HepG2 (cell line): ENCODE measurements around the gene NEK9. TPM values are rescaled to one million over a fixed set of nuclear protein-coding genes. Genes with fewer than 3 reads are reported as not detected.
A peak's percentile ranks its signal among the peaks of the same experiment; 100 is the strongest.

Experiments
- ETV6 ChIP-seq: sonication (generic); formaldehyde crosslinking; conservative IDR thresholded peaks from 2 replicates; pipeline ENCODE4 v1.4.0; 2020; ENCODE audit warnings: missing genetic modification reagents
- NFKBIZ ChIP-seq: IDR thresholded peaks from 2 replicates; pipeline ENCODE4 v1.6.1; 2018; ENCODE audit warnings: missing genetic modification reagents, missing compliant biosample characterization
- POGZ ChIP-seq: sonication (generic); formaldehyde crosslinking; IDR thresholded peaks from 2 replicates; pipeline ENCODE4 v1.4.0; 2020; ENCODE audit warnings: mild to moderate bottlenecking, missing genetic modification reagents
- RARA ChIP-seq: IDR thresholded peaks from 2 replicates; pipeline ENCODE4 v1.6.1; 2016; ENCODE audit warnings: missing genetic modification reagents, missing compliant biosample characterization
- RNF2 ChIP-seq: fragments of 450-650 bp; conservative IDR thresholded peaks from 2 replicates; pipeline ENCODE4 v1.6.1; 2016; ENCODE audit warnings: low read depth
- SIX1 ChIP-seq: sonication (generic); formaldehyde crosslinking; IDR thresholded peaks from 2 replicates; pipeline ENCODE4 v1.4.0; 2020; ENCODE audit warnings: missing genetic modification reagents, borderline replicate concordance
- SP4 ChIP-seq: sonication (generic); formaldehyde crosslinking; IDR thresholded peaks from 2 replicates; pipeline ENCODE4 v1.8.1; 2023; ENCODE audit warnings: mild to moderate bottlenecking, missing genetic modification reagents
- ZNF567 ChIP-seq: sonication (generic); formaldehyde crosslinking; IDR thresholded peaks from 2 replicates; pipeline ENCODE4 v1.8.1; 2023; ENCODE audit warnings: mild to moderate bottlenecking, missing genetic modification reagents, borderline replicate concordance
- ZNF569 ChIP-seq: sonication (generic); formaldehyde crosslinking; IDR thresholded peaks from 2 replicates; pipeline ENCODE4 v1.5.0; 2020; ENCODE audit warnings: mild to moderate bottlenecking, missing genetic modification reagents, moderate library complexity, borderline replicate concordance
- ZNF891 ChIP-seq: sonication (generic); formaldehyde crosslinking; IDR thresholded peaks from 2 replicates; pipeline ENCODE4 v1.5.0; 2020; ENCODE audit warnings: mild to moderate bottlenecking, missing genetic modification reagents
- ZSCAN21 ChIP-seq: sonication (generic); formaldehyde crosslinking; IDR thresholded peaks from 2 replicates; pipeline ENCODE4 v1.8.0; 2022; ENCODE audit warnings: mild to moderate bottlenecking, missing genetic modification reagents, moderate library complexity, borderline replicate concordance
- polyA plus RNA-seq, 8 experiments: library from polyadenylated mRNA; depleted of rRNA in 3 of 8; stranded (reverse) in 7 of 8; unstranded in 1 of 8; fragments of >200 nt; fragmentation: Illumina TruSeq in 4 of 8; extraction: Trizol in 4 of 8; gene quantifications; 2 replicates each; pipeline versions ENCODE4 v1.2.1 to v1.2.3, GENCODE V29; 2011 to 2016; ENCODE audit warnings: low read depth in 4 of 8, missing spikeins in 1 of 8, mixed read lengths in 1 of 8; ENCODE audit not compliant: insufficient read depth in 1 of 8
- total RNA-seq, 5 experiments: library from RNA; depleted of rRNA; stranded (reverse); fragments of >200 nt; fragmentation: Illumina TruSeq; extraction: Trizol; gene quantifications; 2 replicates each; pipeline ENCODE4 v1.2.3, GENCODE V29; 2016; ENCODE audit warnings: low read depth in 1 of 5
- TF ChIP-seq, protein P1 (sequence below): sonication (generic); formaldehyde crosslinking; IDR thresholded peaks from 2 replicates; pipeline ENCODE4 v1.5.0; 2020; ENCODE audit warnings: mild to moderate bottlenecking, missing genetic modification reagents, borderline replicate concordance
- TF ChIP-seq, protein P2 (sequence below): sonication (generic); formaldehyde crosslinking; IDR thresholded peaks from 2 replicates; pipeline ENCODE4 v1.4.0; 2020; ENCODE audit warnings: missing genetic modification reagents
- TF ChIP-seq, protein P3 (sequence below): sonication (generic); formaldehyde crosslinking; IDR thresholded peaks from 2 replicates; pipeline ENCODE4 v1.9.0; 2022; ENCODE audit warnings: missing genetic modification reagents, mild to moderate bottlenecking, borderline replicate concordance

Gene NEK9
- total and polyA plus RNA-seq, 2 of the 13 experiments (the other 11 are each of a cell fraction or from before 2014, with no cell fraction given): 16.5 to 27.3 TPM

DNA sequence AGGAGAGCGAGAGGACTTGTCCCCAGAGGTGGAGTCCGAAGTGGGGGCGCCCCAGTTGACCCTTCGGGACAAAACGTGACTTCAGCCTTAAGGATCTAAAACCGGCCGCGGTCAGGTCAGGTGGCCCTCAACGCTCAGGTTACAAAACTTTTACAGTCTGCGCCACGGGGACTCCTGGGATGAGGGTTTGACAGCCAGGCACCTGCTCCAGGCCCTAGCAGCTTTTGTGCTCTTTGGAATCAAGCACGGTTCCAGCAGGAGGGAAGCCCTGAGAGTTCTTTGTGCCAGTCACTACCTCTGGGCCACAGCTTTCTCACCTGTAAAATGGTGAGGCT, 57.1 kb downstream of the NEK9 start (continued):
- TF ChIP-seq, protein P1, sequence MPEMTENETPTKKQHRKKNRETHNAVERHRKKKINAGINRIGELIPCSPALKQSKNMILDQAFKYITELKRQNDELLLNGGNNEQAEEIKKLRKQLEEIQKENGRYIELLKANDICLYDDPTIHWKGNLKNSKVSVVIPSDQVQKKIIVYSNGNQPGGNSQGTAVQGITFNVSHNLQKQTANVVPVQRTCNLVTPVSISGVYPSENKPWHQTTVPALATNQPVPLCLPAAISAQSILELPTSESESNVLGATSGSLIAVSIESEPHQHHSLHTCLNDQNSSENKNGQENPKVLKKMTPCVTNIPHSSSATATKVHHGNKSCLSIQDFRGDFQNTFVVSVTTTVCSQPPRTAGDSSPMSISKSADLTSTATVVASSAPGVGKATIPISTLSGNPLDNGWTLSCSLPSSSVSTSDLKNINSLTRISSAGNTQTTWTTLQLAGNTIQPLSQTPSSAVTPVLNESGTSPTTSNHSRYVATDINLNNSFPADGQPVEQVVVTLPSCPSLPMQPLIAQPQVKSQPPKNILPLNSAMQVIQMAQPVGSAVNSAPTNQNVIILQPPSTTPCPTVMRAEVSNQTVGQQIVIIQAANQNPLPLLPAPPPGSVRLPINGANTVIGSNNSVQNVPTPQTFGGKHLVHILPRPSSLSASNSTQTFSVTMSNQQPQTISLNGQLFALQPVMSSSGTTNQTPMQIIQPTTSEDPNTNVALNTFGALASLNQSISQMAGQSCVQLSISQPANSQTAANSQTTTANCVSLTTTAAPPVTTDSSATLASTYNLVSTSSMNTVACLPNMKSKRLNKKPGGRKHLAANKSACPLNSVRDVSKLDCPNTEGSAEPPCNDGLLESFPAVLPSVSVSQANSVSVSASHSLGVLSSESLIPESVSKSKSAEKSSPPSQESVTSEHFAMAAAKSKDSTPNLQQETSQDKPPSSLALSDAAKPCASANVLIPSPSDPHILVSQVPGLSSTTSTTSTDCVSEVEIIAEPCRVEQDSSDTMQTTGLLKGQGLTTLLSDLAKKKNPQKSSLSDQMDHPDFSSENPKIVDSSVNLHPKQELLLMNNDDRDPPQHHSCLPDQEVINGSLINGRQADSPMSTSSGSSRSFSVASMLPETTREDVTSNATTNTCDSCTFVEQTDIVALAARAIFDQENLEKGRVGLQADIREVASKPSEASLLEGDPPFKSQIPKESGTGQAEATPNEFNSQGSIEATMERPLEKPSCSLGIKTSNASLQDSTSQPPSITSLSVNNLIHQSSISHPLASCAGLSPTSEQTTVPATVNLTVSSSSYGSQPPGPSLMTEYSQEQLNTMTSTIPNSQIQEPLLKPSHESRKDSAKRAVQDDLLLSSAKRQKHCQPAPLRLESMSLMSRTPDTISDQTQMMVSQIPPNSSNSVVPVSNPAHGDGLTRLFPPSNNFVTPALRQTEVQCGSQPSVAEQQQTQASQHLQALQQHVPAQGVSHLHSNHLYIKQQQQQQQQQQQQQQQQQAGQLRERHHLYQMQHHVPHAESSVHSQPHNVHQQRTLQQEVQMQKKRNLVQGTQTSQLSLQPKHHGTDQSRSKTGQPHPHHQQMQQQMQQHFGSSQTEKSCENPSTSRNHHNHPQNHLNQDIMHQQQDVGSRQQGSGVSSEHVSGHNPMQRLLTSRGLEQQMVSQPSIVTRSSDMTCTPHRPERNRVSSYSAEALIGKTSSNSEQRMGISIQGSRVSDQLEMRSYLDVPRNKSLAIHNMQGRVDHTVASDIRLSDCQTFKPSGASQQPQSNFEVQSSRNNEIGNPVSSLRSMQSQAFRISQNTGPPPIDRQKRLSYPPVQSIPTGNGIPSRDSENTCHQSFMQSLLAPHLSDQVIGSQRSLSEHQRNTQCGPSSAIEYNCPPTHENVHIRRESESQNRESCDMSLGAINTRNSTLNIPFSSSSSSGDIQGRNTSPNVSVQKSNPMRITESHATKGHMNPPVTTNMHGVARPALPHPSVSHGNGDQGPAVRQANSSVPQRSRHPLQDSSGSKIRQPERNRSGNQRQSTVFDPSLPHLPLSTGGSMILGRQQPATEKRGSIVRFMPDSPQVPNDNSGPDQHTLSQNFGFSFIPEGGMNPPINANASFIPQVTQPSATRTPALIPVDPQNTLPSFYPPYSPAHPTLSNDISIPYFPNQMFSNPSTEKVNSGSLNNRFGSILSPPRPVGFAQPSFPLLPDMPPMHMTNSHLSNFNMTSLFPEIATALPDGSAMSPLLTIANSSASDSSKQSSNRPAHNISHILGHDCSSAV: 0 out of 2 replicates have a peak, but pooled peaks have one; percentile 21
- TF ChIP-seq RARA: no peak
- 0 out of 2 replicates have a peak, but pooled peaks have one; percentile 5 for TF ChIP-seq ETV6 (CRISPR knock-in tag)
- TF ChIP-seq, protein P2, sequence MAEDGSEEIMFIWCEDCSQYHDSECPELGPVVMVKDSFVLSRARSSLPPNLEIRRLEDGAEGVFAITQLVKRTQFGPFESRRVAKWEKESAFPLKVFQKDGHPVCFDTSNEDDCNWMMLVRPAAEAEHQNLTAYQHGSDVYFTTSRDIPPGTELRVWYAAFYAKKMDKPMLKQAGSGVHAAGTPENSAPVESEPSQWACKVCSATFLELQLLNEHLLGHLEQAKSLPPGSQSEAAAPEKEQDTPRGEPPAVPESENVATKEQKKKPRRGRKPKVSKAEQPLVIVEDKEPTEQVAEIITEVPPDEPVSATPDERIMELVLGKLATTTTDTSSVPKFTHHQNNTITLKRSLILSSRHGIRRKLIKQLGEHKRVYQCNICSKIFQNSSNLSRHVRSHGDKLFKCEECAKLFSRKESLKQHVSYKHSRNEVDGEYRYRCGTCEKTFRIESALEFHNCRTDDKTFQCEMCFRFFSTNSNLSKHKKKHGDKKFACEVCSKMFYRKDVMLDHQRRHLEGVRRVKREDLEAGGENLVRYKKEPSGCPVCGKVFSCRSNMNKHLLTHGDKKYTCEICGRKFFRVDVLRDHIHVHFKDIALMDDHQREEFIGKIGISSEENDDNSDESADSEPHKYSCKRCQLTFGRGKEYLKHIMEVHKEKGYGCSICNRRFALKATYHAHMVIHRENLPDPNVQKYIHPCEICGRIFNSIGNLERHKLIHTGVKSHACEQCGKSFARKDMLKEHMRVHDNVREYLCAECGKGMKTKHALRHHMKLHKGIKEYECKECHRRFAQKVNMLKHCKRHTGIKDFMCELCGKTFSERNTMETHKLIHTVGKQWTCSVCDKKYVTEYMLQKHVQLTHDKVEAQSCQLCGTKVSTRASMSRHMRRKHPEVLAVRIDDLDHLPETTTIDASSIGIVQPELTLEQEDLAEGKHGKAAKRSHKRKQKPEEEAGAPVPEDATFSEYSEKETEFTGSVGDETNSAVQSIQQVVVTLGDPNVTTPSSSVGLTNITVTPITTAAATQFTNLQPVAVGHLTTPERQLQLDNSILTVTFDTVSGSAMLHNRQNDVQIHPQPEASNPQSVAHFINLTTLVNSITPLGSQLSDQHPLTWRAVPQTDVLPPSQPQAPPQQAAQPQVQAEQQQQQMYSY (CRISPR knock-in tag): no peak
- TF ChIP-seq ZNF569: no peak
- 0 out of 2 replicates have a peak, but pooled peaks have one; percentile 33 for TF ChIP-seq RNF2
- 0 out of 2 replicates have a peak, but pooled peaks have one; percentile 6 for TF ChIP-seq NFKBIZ (CRISPR knock-in tag)
- peak; percentile 15; the same call in 1 of the 2 replicates for TF ChIP-seq SIX1 (CRISPR knock-in tag)
- 0 out of 2 replicates have a peak, but pooled peaks have one; percentile 24 for TF ChIP-seq ZNF567 (CRISPR knock-in tag)
- TF ChIP-seq POGZ: peak; percentile 18; the same call in 1 of the 2 replicates
- TF ChIP-seq SP4 (CRISPR knock-in tag): peak; percentile 4; the same call in 1 of the 2 replicates
- no peak; the same call in 1 of the 2 replicates for TF ChIP-seq ZNF891
- TF ChIP-seq ZSCAN21 (CRISPR knock-in tag): 0 out of 2 replicates have a peak, but pooled peaks have one; percentile 13
- TF ChIP-seq, protein P3, sequence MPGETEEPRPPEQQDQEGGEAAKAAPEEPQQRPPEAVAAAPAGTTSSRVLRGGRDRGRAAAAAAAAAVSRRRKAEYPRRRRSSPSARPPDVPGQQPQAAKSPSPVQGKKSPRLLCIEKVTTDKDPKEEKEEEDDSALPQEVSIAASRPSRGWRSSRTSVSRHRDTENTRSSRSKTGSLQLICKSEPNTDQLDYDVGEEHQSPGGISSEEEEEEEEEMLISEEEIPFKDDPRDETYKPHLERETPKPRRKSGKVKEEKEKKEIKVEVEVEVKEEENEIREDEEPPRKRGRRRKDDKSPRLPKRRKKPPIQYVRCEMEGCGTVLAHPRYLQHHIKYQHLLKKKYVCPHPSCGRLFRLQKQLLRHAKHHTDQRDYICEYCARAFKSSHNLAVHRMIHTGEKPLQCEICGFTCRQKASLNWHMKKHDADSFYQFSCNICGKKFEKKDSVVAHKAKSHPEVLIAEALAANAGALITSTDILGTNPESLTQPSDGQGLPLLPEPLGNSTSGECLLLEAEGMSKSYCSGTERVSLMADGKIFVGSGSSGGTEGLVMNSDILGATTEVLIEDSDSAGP (CRISPR knock-in tag): peak; percentile 71; the same call in 1 of the 2 replicates
